ENCODE data around the gene KLF4. TPM values are rescaled to one million over a fixed set of nuclear protein-coding genes. Genes with fewer than 3 reads are reported as not detected.

KLF4 gene
- total and polyA plus RNA-seq, 2 of the 13 experiments (the other 11 are each of a cell fraction or from before 2014, with no cell fraction given): 0.20 to 0.37 TPM

DNA sequence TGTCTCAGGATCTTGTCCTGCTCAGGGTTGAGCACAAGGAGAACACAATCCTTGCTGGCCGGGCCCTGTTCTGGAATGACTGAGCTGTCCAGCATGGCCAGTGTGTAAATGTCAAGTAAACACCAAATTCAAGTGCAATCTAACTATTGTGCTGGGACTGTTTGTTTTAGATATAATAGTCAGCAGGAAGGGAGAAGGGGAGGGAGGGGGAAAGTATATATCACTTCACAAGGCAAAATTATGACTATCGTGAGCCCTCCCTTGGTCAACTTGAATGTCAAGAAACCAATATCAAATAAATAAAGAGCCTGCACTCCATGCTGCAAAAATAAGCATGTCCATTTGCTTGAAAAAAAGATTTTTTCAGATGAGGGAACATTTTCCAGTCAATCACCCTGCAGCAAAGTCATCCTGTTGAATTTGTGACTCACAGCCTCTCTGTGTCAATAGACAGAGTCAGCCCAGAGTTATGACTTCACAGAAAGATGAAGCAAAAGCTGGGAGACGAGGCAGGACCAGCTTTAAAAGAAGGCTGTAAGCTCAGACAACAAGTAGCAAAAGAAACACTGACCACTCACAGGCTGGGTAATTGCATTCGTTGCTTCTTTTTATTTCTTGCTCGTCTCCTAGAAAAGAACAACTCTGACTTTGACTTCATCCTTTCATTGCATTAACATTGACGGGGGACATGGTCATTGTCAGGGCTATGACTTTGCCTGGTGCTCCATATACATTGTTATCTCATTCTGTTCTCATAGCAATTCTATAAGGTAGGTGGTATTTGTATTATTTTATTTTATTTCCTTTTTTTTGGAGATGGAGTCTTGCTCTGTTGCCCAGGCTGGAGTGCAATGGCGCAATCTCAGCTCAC is 15.3 kb upstream of the KLF4 start (continued):
- TF ChIP-seq, protein P1, sequence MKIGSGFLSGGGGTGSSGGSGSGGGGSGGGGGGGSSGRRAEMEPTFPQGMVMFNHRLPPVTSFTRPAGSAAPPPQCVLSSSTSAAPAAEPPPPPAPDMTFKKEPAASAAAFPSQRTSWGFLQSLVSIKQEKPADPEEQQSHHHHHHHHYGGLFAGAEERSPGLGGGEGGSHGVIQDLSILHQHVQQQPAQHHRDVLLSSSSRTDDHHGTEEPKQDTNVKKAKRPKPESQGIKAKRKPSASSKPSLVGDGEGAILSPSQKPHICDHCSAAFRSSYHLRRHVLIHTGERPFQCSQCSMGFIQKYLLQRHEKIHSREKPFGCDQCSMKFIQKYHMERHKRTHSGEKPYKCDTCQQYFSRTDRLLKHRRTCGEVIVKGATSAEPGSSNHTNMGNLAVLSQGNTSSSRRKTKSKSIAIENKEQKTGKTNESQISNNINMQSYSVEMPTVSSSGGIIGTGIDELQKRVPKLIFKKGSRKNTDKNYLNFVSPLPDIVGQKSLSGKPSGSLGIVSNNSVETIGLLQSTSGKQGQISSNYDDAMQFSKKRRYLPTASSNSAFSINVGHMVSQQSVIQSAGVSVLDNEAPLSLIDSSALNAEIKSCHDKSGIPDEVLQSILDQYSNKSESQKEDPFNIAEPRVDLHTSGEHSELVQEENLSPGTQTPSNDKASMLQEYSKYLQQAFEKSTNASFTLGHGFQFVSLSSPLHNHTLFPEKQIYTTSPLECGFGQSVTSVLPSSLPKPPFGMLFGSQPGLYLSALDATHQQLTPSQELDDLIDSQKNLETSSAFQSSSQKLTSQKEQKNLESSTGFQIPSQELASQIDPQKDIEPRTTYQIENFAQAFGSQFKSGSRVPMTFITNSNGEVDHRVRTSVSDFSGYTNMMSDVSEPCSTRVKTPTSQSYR (CRISPR knock-in tag; IDR thresholded peaks at IDR 0.05; ENCODE audit: borderline replicate concordance): no peak
- TF ChIP-seq, protein P2, sequence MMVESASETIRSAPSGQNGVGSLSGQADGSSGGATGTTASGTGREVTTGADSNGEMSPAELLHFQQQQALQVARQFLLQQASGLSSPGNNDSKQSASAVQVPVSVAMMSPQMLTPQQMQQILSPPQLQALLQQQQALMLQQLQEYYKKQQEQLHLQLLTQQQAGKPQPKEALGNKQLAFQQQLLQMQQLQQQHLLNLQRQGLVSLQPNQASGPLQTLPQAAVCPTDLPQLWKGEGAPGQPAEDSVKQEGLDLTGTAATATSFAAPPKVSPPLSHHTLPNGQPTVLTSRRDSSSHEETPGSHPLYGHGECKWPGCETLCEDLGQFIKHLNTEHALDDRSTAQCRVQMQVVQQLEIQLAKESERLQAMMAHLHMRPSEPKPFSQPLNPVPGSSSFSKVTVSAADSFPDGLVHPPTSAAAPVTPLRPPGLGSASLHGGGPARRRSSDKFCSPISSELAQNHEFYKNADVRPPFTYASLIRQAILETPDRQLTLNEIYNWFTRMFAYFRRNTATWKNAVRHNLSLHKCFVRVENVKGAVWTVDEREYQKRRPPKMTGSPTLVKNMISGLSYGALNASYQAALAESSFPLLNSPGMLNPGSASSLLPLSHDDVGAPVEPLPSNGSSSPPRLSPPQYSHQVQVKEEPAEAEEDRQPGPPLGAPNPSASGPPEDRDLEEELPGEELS (CRISPR knock-in tag; IDR thresholded peaks at IDR 0.05): peak; percentile 50; the same call in 1 of the 2 replicates
- TF ChIP-seq, protein P3, sequence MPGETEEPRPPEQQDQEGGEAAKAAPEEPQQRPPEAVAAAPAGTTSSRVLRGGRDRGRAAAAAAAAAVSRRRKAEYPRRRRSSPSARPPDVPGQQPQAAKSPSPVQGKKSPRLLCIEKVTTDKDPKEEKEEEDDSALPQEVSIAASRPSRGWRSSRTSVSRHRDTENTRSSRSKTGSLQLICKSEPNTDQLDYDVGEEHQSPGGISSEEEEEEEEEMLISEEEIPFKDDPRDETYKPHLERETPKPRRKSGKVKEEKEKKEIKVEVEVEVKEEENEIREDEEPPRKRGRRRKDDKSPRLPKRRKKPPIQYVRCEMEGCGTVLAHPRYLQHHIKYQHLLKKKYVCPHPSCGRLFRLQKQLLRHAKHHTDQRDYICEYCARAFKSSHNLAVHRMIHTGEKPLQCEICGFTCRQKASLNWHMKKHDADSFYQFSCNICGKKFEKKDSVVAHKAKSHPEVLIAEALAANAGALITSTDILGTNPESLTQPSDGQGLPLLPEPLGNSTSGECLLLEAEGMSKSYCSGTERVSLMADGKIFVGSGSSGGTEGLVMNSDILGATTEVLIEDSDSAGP (CRISPR knock-in tag; IDR thresholded peaks at IDR 0.05; ENCODE audit: borderline replicate concordance): no peak
- TF ChIP-seq, protein P4, sequence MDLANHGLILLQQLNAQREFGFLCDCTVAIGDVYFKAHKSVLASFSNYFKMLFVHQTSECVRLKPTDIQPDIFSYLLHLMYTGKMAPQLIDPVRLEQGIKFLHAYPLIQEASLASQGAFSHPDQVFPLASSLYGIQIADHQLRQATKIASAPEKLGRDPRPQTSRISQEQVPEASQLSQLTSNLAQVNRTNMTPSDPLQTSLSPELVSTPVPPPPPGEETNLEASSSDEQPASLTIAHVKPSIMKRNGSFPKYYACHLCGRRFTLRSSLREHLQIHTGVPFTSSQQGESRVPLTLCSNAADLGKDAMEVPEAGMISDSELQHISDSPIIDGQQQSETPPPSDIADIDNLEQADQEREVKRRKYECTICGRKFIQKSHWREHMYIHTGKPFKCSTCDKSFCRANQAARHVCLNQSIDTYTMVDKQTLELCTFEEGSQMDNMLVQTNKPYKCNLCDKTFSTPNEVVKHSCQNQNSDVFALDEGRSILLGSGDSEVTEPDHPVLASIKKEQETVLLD (CRISPR knock-in tag; IDR thresholded peaks at IDR 0.05; ENCODE audit: low read depth): no peak
- TF ChIP-seq, protein P5, sequence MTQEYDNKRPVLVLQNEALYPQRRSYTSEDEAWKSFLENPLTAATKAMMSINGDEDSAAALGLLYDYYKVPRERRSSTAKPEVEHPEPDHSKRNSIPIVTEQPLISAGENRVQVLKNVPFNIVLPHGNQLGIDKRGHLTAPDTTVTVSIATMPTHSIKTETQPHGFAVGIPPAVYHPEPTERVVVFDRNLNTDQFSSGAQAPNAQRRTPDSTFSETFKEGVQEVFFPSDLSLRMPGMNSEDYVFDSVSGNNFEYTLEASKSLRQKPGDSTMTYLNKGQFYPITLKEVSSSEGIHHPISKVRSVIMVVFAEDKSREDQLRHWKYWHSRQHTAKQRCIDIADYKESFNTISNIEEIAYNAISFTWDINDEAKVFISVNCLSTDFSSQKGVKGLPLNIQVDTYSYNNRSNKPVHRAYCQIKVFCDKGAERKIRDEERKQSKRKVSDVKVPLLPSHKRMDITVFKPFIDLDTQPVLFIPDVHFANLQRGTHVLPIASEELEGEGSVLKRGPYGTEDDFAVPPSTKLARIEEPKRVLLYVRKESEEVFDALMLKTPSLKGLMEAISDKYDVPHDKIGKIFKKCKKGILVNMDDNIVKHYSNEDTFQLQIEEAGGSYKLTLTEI (CRISPR knock-in tag; conservative IDR thresholded peaks at IDR 0.05): no peak
- TF ChIP-seq ZNF431 (CRISPR knock-in tag; IDR thresholded peaks at IDR 0.05; ENCODE audit: borderline replicate concordance, low read depth): no peak
- no peak for TF ChIP-seq ZNF331 (CRISPR knock-in tag; IDR thresholded peaks at IDR 0.05)
- TF ChIP-seq BORCS8-MEF2B (CRISPR knock-in tag; IDR thresholded peaks at IDR 0.05): no peak
- TF ChIP-seq ZNF776 (CRISPR knock-in tag; IDR thresholded peaks at IDR 0.05): no peak
- TF ChIP-seq DNMT3B (CRISPR knock-in tag; conservative IDR thresholded peaks at IDR 0.05): no peak
- no peak for TF ChIP-seq SETDB1 (CRISPR knock-in tag; IDR thresholded peaks at IDR 0.05; ENCODE audit: borderline replicate concordance)
- TF ChIP-seq, protein P6, sequence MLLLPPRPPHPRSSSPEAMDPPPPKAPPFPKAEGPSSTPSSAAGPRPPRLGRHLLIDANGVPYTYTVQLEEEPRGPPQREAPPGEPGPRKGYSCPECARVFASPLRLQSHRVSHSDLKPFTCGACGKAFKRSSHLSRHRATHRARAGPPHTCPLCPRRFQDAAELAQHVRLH (CRISPR knock-in tag; IDR thresholded peaks at IDR 0.05; ENCODE audit: borderline replicate concordance, low read depth): no peak
- no peak for TF ChIP-seq ZNF747 (CRISPR knock-in tag; IDR thresholded peaks at IDR 0.05; ENCODE audit: borderline replicate concordance)
- TF ChIP-seq SIN3B (IDR thresholded peaks at IDR 0.05; ENCODE audit: low read length): no peak
- peak; percentile 47; the same call in 1 of the 2 replicates for TF ChIP-seq ETV5 (CRISPR knock-in tag; IDR thresholded peaks at IDR 0.05; ENCODE audit: borderline replicate concordance)

Data from HepG2 (cell line).